Chondrocyte (in vitro differentiated cells): ENCODE data around the gene GABRG3. TPM values are rescaled to one million over a fixed set of nuclear protein-coding genes. Genes with fewer than 3 reads are reported as not detected.

Source experiments
- DNase-seq: peaks from one replicate; pipeline ENCODE4 v3.0.0; 2021; ENCODE audit warnings: mixed read lengths, low spot score
- H3K27ac Mint-ChIP-seq: one replicate; pipeline ENCODE4 v1.8.0; 2021; ENCODE audit warnings: mild to moderate bottlenecking, moderate library complexity, mixed read lengths; ENCODE audit not compliant: unreplicated experiment
- H3K27me3 Mint-ChIP-seq: 2 replicates; pipeline ENCODE4 v1.8.0; 2021; ENCODE audit warnings: low read depth, mixed read lengths
- H3K36me3 Mint-ChIP-seq: 2 replicates; pipeline ENCODE4 v1.8.0; 2021; ENCODE audit warnings: low read depth, mixed read lengths
- H3K4me1 Mint-ChIP-seq: 2 replicates; pipeline ENCODE4 v1.8.0; 2021; ENCODE audit warnings: low read depth, mild to moderate bottlenecking, mixed read lengths
- H3K4me3 Mint-ChIP-seq: one replicate; pipeline ENCODE4 v1.8.0; 2021; ENCODE audit warnings: mild to moderate bottlenecking, moderate library complexity, mixed read lengths; ENCODE audit not compliant: unreplicated experiment
- H3K9me3 Mint-ChIP-seq: 2 replicates; pipeline ENCODE4 v1.8.0; 2021; ENCODE audit warnings: low read depth, mixed read lengths
- CTCF ChIP-seq: fragments of 200-600 bp; sonication (generic); IDR thresholded peaks from 2 replicates; pipeline ENCODE4 v1.5.0; 2021; ENCODE audit warnings: antibody characterized with exemption, mild to moderate bottlenecking, moderate library complexity
- total RNA-seq: library from RNA; stranded (reverse); gene quantifications from 3 replicates; pipeline ENCODE4 v1.2.1, GENCODE V29; 2021

GABRG3 gene
- total RNA-seq, 1 donor from 2014 or later = not detected

GRCh38 chr15:27250223-27250622, 279.2 kb downstream of the GABRG3 start:
- TF ChIP-seq CTCF = peak; percentile 29
- H3K27ac Mint-ChIP-seq = no peak overlapping the region
- no peaks in the 10 kb centered on the region for H3K4me1 Mint-ChIP-seq
- no peak overlapping the region for H3K4me3 Mint-ChIP-seq
- H3K36me3 Mint-ChIP-seq = no peaks in the 10 kb centered on the region
- no peaks in the 10 kb centered on the region for H3K9me3 Mint-ChIP-seq
- peaks cover 3% of the 10 kb centered on the region for H3K27me3 Mint-ChIP-seq
- no peak for DNase-seq

- TF ChIP-seq CTCF = no peak
- Mint-ChIP-seq H3K9me3 (no peaks in the 10 kb centered on the region), H3K27me3 (peaks cover 3% of the 10 kb centered on the region), H3K27ac (no peak overlapping the region), H3K4me1 (no peaks in the 10 kb centered on the region), H3K4me3 (no peak overlapping the region), H3K36me3 (no peaks in the 10 kb centered on the region)
- no peak for DNase-seq
Measured at GRCh38 chr15:27254055-27254454, 283.1 kb downstream of the GABRG3 start.

DNA sequence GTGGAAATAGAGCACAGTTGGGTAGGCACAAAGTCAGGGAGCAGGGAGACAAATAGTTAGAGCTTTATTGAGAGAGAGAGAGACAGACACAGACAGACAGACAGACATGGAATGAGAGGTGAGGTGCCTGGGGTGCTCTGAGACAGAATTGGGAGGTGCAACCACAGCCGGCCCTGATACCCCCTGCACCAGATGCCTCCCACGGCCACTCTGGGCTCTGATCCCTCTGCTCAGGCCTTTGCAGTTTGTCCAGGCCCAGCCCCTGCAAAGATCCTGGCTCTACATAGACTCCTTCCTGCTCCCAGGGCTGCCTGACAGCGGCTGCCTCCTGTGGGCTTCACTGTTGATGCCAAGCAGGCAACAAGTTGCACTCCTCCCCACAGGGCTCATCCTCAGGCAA, 283.8 kb downstream of the GABRG3 start:
- Mint-ChIP-seq H3K4me3 (no peak overlapping the region), H3K36me3 (no peaks in the 10 kb centered on the region), H3K4me1 (no peaks in the 10 kb centered on the region), H3K9me3 (no peaks in the 10 kb centered on the region), H3K27me3 (peaks cover 3% of the 10 kb centered on the region), H3K27ac (no peak overlapping the region)
- TF ChIP-seq CTCF = no peak
- no peak for DNase-seq

DNA sequence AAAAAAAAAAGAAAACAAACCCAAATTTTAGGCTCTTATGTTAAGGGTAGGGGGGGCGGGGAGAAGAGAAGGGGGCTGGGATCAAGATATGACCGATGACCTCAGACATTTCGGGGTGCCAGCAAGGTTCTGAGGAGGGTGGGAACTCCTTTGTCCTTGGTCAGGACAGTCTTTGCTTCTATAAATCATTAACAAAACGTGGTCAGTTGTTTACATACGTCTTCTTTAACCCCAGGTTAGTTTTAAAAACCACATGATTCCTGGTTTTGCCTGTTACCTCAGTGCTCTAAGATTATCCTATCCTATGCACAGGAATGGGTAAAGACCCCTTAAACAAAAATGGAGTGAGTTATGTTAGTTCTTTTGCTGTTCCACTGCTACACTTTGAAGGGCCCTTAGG, 285.5 kb downstream of the GABRG3 start:
- Mint-ChIP-seq H3K4me1 (no peaks in the 10 kb centered on the region), H3K27me3 (no peaks in the 10 kb centered on the region), H3K4me3 (no peak overlapping the region), H3K27ac (no peak overlapping the region), H3K36me3 (no peaks in the 10 kb centered on the region), H3K9me3 (no peaks in the 10 kb centered on the region)
- no peak for DNase-seq
- no peak for TF ChIP-seq CTCF

GRCh38 chr15:27258287-27258686, 287.3 kb downstream of the GABRG3 start:
- Mint-ChIP-seq H3K4me3 (no peak overlapping the region), H3K9me3 (no peaks in the 10 kb centered on the region), H3K27ac (no peak overlapping the region), H3K27me3 (no peaks in the 10 kb centered on the region), H3K36me3 (no peaks in the 10 kb centered on the region), H3K4me1 (no peaks in the 10 kb centered on the region)
- no peak for TF ChIP-seq CTCF
- no peak for DNase-seq
